ENCODE results near the gene CETP. TPM values are rescaled to one million over a fixed set of nuclear protein-coding genes. Genes with fewer than 3 reads are reported as not detected.

CETP gene
- total and polyA plus RNA-seq, 2 of the 8 experiments (the other 6 are each of a cell fraction or from before 2014, with no cell fraction given): not detected

- TF ChIP-seq RFX5 (IDR thresholded peaks at IDR 0.05; ENCODE audit: borderline replicate concordance, low read depth, low read length): no peak
- no peak for TF ChIP-seq YY1 (IDR thresholded peaks at IDR 0.05; ENCODE audit: low read depth, low read length)
- no peak for TF ChIP-seq JUN (IDR thresholded peaks at IDR 0.05; ENCODE audit: low read depth, low read length)
- TF ChIP-seq SP4 (IDR thresholded peaks at IDR 0.05; ENCODE audit: low read length): no peak
- no peak for TF ChIP-seq KDM1A (IDR thresholded peaks at IDR 0.05; ENCODE audit: borderline replicate concordance, low read length)
- TF ChIP-seq SIRT6 (IDR thresholded peaks at IDR 0.05; ENCODE audit: low read length): no peak
- TF ChIP-seq CTBP2 (IDR thresholded peaks at IDR 0.05; ENCODE audit: borderline replicate concordance, insufficient read depth, insufficient read length, low read length): no peak
Observed at GRCh38 chr16:57029161-57030160, 67.7 kb downstream of the CETP start (continued).
